Smooth muscle cell (in vitro differentiated cells): ENCODE results near the gene MPND. TPM values are rescaled to one million over a fixed set of nuclear protein-coding genes. Genes with fewer than 3 reads are reported as not detected.
"Not testable (repeated sequence)": the region's sequence is repeated elsewhere in the genome, so short reads cannot be mapped to it uniquely, and the experiment has no call there.

Source experiments
- DNase-seq: peaks from one replicate; lab custom pipeline; 2025; ENCODE audit not compliant: unreplicated experiment; lab: John Stamatoyannopoulos, UW
- H2AFZ ChIP-seq: fragments of 200-600 bp; sonication (generic); 2 replicates; pipeline ENCODE4 v1.6.0; 2016; ENCODE audit warnings: antibody characterized with exemption, low read depth, mild to moderate bottlenecking
- H3F3A ChIP-seq: fragments of 200-600 bp; sonication (generic); 2 replicates; pipeline ENCODE4 v1.6.0; 2017; ENCODE audit warnings: antibody characterized with exemption, low read depth
- H3K27ac ChIP-seq: fragments of 200-600 bp; sonication (generic); 2 replicates; pipeline ENCODE4 v1.5.1; 2016; ENCODE audit warnings: low read depth, mild to moderate bottlenecking
- H3K27me3 ChIP-seq: fragments of 200-600 bp; sonication (generic); 2 replicates; pipeline ENCODE4 v1.6.1; 2016; ENCODE audit warnings: low read depth, mild to moderate bottlenecking
- H3K36me3 ChIP-seq: fragments of 200-600 bp; sonication (generic); 2 replicates; pipeline ENCODE4 v1.5.1; 2016; ENCODE audit warnings: low read depth
- H3K4me1 ChIP-seq: fragments of 200-600 bp; sonication (generic); 2 replicates; pipeline ENCODE4 v1.5.1; 2016; ENCODE audit warnings: low read depth
- H3K4me2 ChIP-seq: fragments of 200-600 bp; sonication (generic); 2 replicates; pipeline ENCODE4 v1.6.0; 2016; ENCODE audit warnings: mild to moderate bottlenecking
- H3K4me3 ChIP-seq: fragments of 200-600 bp; sonication (generic); 2 replicates; pipeline ENCODE4 v1.5.1; 2016; ENCODE audit warnings: mild to moderate bottlenecking
- H3K79me2 ChIP-seq: fragments of 200-600 bp; sonication (generic); 2 replicates; pipeline ENCODE4 v1.6.0; 2016; ENCODE audit warnings: low read depth, mild to moderate bottlenecking
- H3K9ac ChIP-seq: fragments of 200-600 bp; sonication (generic); 2 replicates; pipeline ENCODE4 v1.6.0; 2016; ENCODE audit warnings: low read depth
- H3K9me3 ChIP-seq: fragments of 200-600 bp; sonication (generic); replicated peaks from 2 replicates; pipeline ENCODE4 v1.5.1; 2016; ENCODE audit warnings: low read depth
- H4K20me1 ChIP-seq: fragments of 200-600 bp; sonication (generic); 2 replicates; pipeline ENCODE4 v1.6.0; 2016; ENCODE audit warnings: low read depth
- CTCF ChIP-seq: fragments of 200-600 bp; sonication (generic); IDR thresholded peaks from 2 replicates; pipeline ENCODE4 v1.5.1; 2017; ENCODE audit warnings: borderline replicate concordance, mild to moderate bottlenecking, antibody characterized with exemption; ENCODE audit not compliant: insufficient read depth, poor library complexity, severe bottlenecking
- WGBS: methylation state at CpG from one replicate; pipeline ENCODE4 v1.1.7; 2016; ENCODE audit warnings: low lambda C conversion rate; 5-methylcytosine and 5-hydroxymethylcytosine counted together
- polyA plus RNA-seq: library from polyadenylated mRNA; unstranded; fragments of >200 nt; fragmentation: Nextera tagmentation; extraction: Ambion mirVana; gene quantifications from 2 replicates; pipeline ENCODE4 v1.2.1, GENCODE V29; 2016
- total RNA-seq: library from RNA; depleted of rRNA; stranded (reverse); fragments of >200 nt; gene quantifications from 2 replicates; pipeline ENCODE4 v1.2.3, GENCODE V29; 2014

The MPND gene
- total and polyA plus RNA-seq, 2 experiments from 2014 or later = 3.9 to 10.9 TPM

- H3K36me3 ChIP-seq = no peaks in the 10 kb centered on the region
- H2AFZ ChIP-seq = peak overlapping the region; percentile 83
- no peaks in the 10 kb centered on the region for H3K9me3 ChIP-seq
- peak overlapping the region; percentile 94 for H3K4me2 ChIP-seq
- under 1% methylated on average over 36 of the region's 39 CpGs for WGBS
- H3K4me1 ChIP-seq = peaks cover 11% of the 10 kb centered on the region
- no peaks in the 10 kb centered on the region for H3K27me3 ChIP-seq
- TF ChIP-seq CTCF = no peak
- peak; percentile 90 for DNase-seq
- H3K27ac ChIP-seq = peak overlapping the region; percentile 62
- H4K20me1 ChIP-seq = no peaks in the 10 kb centered on the region
- peak overlapping the region; percentile 66 for H3K4me3 ChIP-seq
- peak overlapping the region; percentile 67 for H3K9ac ChIP-seq
- H3F3A ChIP-seq = peaks cover 5% of the 10 kb centered on the region
- no peaks in the 10 kb centered on the region for H3K79me2 ChIP-seq
These were observed 570 bp upstream of the MPND start for GRCh38 chr19:4342615-4343369.

- H3K9me3 ChIP-seq = no peaks in the 10 kb centered on the region
- H3K36me3 ChIP-seq = no peaks in the 10 kb centered on the region
- no peak overlapping the region for H2AFZ ChIP-seq
- H3K4me2 ChIP-seq = no peak overlapping the region
- H3K79me2 ChIP-seq = no peaks in the 10 kb centered on the region
- no peak for DNase-seq
- no peaks in the 10 kb centered on the region for H3K27me3 ChIP-seq
- H4K20me1 ChIP-seq = no peaks in the 10 kb centered on the region
- H3K4me3 ChIP-seq = no peak overlapping the region
- H3F3A ChIP-seq = peaks cover 7% of the 10 kb centered on the region
- 97% methylated on average over 14 of the region's 15 CpGs for WGBS
- H3K4me1 ChIP-seq = peaks cover 11% of the 10 kb centered on the region
- H3K9ac ChIP-seq = no peak overlapping the region
- TF ChIP-seq CTCF = no peak
- no peak overlapping the region for H3K27ac ChIP-seq
These were observed 2.1 kb downstream of the MPND start for GRCh38 chr19:4345342-4346019.

GRCh38 chr19:4346020-4346383 lies 2.6 kb downstream of the MPND start:
- H3K9me3 ChIP-seq = no peaks in the 10 kb centered on the region
- H3K9ac ChIP-seq = no peak overlapping the region
- H3F3A ChIP-seq = peaks cover 7% of the 10 kb centered on the region
- peaks cover 11% of the 10 kb centered on the region for H3K4me1 ChIP-seq
- no peaks in the 10 kb centered on the region for H4K20me1 ChIP-seq
- DNase-seq = no peak
- no peaks in the 10 kb centered on the region for H3K36me3 ChIP-seq
- WGBS = 77% methylated on average over 6 of the region's 6 CpGs
- H2AFZ ChIP-seq = no peak overlapping the region
- no peaks in the 10 kb centered on the region for H3K27me3 ChIP-seq
- no peak overlapping the region for H3K27ac ChIP-seq
- H3K4me2 ChIP-seq = no peak overlapping the region
- no peaks in the 10 kb centered on the region for H3K79me2 ChIP-seq
- no peak overlapping the region for H3K4me3 ChIP-seq
- TF ChIP-seq CTCF = no peak

- H3K36me3 ChIP-seq = no peaks in the 10 kb centered on the region
- DNase-seq = no peak
- WGBS = 32% methylated on average over 6 of the region's 6 CpGs
- no peaks in the 10 kb centered on the region for H3K79me2 ChIP-seq
- H3K4me2 ChIP-seq = no peak overlapping the region
- no peak overlapping the region for H3K9ac ChIP-seq
- no peaks in the 10 kb centered on the region for H4K20me1 ChIP-seq
- peaks cover 6% of the 10 kb centered on the region for H3K4me1 ChIP-seq
- no peak overlapping the region for H3K4me3 ChIP-seq
- H2AFZ ChIP-seq = no peak overlapping the region
- H3K27ac ChIP-seq = no peak overlapping the region
- peaks cover 7% of the 10 kb centered on the region for H3F3A ChIP-seq
- H3K27me3 ChIP-seq = no peaks in the 10 kb centered on the region
- no peak for TF ChIP-seq CTCF
- H3K9me3 ChIP-seq = no peaks in the 10 kb centered on the region
These were observed 4.2 kb downstream of the MPND start for GRCh38 chr19:4347521-4347920.

- DNase-seq, H3K27ac ChIP-seq, H3K4me3 ChIP-seq, H3K79me2 ChIP-seq, H3K4me2 ChIP-seq, H3K27me3 ChIP-seq, H3F3A ChIP-seq, H3K4me1 ChIP-seq, H3K36me3 ChIP-seq, H3K9ac ChIP-seq, H3K9me3 ChIP-seq, H4K20me1 ChIP-seq, H2AFZ ChIP-seq: not testable (repeated sequence)
- WGBS = 98% methylated on average over 16 of the region's 16 CpGs
These were observed 5.9 kb downstream of the MPND start for GRCh38 chr19:4349225-4349624.
